DND-41 (cell line): ENCODE measurements around the gene NAV1.

ENCODE experiments used
- EZH2 ChIP-seq: IDR thresholded peaks from 3 replicates; pipeline ENCODE4 v1.6.1; 2012; ENCODE audit warnings: borderline replicate concordance, low read depth, mild to moderate bottlenecking, moderate library complexity, low read length, inconsistent platforms; ENCODE audit not compliant: severe bottlenecking
- TF ChIP-seq, protein P1 (sequence below): IDR thresholded peaks from 2 replicates; pipeline ENCODE4 v1.5.1; 2012; ENCODE audit warnings: borderline replicate concordance, low read length, moderate library complexity, mild to moderate bottlenecking; ENCODE audit not compliant: poor library complexity, severe bottlenecking; ENCODE audit errors: extremely low read depth

- TF ChIP-seq, protein P1, sequence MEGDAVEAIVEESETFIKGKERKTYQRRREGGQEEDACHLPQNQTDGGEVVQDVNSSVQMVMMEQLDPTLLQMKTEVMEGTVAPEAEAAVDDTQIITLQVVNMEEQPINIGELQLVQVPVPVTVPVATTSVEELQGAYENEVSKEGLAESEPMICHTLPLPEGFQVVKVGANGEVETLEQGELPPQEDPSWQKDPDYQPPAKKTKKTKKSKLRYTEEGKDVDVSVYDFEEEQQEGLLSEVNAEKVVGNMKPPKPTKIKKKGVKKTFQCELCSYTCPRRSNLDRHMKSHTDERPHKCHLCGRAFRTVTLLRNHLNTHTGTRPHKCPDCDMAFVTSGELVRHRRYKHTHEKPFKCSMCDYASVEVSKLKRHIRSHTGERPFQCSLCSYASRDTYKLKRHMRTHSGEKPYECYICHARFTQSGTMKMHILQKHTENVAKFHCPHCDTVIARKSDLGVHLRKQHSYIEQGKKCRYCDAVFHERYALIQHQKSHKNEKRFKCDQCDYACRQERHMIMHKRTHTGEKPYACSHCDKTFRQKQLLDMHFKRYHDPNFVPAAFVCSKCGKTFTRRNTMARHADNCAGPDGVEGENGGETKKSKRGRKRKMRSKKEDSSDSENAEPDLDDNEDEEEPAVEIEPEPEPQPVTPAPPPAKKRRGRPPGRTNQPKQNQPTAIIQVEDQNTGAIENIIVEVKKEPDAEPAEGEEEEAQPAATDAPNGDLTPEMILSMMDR = no peak
- TF ChIP-seq EZH2 = no peak
Observed at GRCh38 chr1:201495551-201496295, 43.2 kb upstream of the NAV1 start.
